HepG2 (cell line): ENCODE results near the gene LUZP2. TPM values are rescaled to one million over a fixed set of nuclear protein-coding genes. Genes with fewer than 3 reads are reported as not detected.

ENCODE experiments used
- ATAC-seq: fragments of 200-7000 bp; cut with Tn5 transposase; 3 replicates; pipeline ENCODE4 v1.9.1; 2020; ENCODE audit warnings: mild to moderate bottlenecking, moderate library complexity
- BruUV-seq: library from RNA; stranded (reverse); fragments of 400-500 nt; replicated peaks from 2 replicates; lab custom pipeline; 2021; lab: Mats Ljungman, UMichigan
- CTCF ChIA-PET: fragments of 300-600 bp; formaldehyde crosslinking; extraction: SDS; loops from one replicate; lab custom pipeline; 2021; ENCODE audit warnings: low total read pairs, inconsistent platforms, low intra/inter-chr PET ratio; lab: Yijun Ruan, JAX
- POLR2A ChIA-PET: fragments of 350-600 bp; sonication (Branson Sonifier 250); formaldehyde crosslinking; loops from one replicate; lab custom pipeline; 2020; ENCODE audit warnings: antibody characterized with exemption, inconsistent platforms; lab: Yijun Ruan, JAX
- DNase-seq: peaks from one replicate; pipeline ENCODE4 v3.0.0-alpha.2; 2015; ENCODE audit warnings: low spot score
- FAIRE-seq: peaks from 3 replicates; lab custom pipeline; 2011; peaks lifted over from hg19 to GRCh38; lab: Jason Lieb, UNC
- H2AFZ ChIP-seq: one replicate; pipeline ENCODE4 v1.6.1; 2011; ENCODE audit warnings: low read length, inconsistent platforms
- H3K27ac ChIP-seq: fragments of 300-600 bp; 3 replicates; pipeline ENCODE4 v1.8.0; 2011; ENCODE audit warnings: mixed run types, mild to moderate bottlenecking, mixed read lengths, low read length, inconsistent platforms; ENCODE audit not compliant: insufficient read depth; ENCODE audit errors: extremely low read length
- H3K27me3 ChIP-seq, 2 experiments: fragments of 200-600 bp in 1 of 2; 2 replicates in 1 of 2; 3 replicates in 1 of 2; pipeline versions ENCODE4 v1.6.0 to v1.8.0; 2011; ENCODE audit warnings: low read length in 2 of 2, mild to moderate bottlenecking in 2 of 2, moderate library complexity in 2 of 2, inconsistent platforms in 1 of 2; ENCODE audit not compliant: insufficient read depth in 2 of 2, control insufficient read depth in 1 of 2
- H3K36me3 ChIP-seq, 2 experiments: fragments of 200-600 bp in 1 of 2; replicated peaks in 1 of 2; 2 replicates in 1 of 2; 3 replicates in 1 of 2; pipeline versions ENCODE4 v1.5.1 to v1.8.0; 2011; ENCODE audit warnings: low read length in 2 of 2, inconsistent platforms in 1 of 2; ENCODE audit not compliant: insufficient read depth in 2 of 2, control insufficient read depth in 1 of 2
- H3K4me1 ChIP-seq: 2 replicates; pipeline ENCODE4 v1.5.1; 2012; ENCODE audit warnings: low read length, inconsistent platforms; ENCODE audit not compliant: insufficient read depth
- H3K4me2 ChIP-seq: 2 replicates; pipeline ENCODE4 v1.6.0; 2011; ENCODE audit warnings: low read depth, low read length, inconsistent platforms
- H3K4me3 ChIP-seq, 3 experiments: fragments of 200-600 bp in 1 of 3; sonication (generic), shearing (Covaris generic) in 1 of 3; replicated peaks in 1 of 3; 2 replicates each; pipeline ENCODE4 v1.5.1; 2011 to 2016; ENCODE audit warnings: low read length in 3 of 3, inconsistent platforms in 2 of 3, low read depth in 2 of 3, mild to moderate bottlenecking in 2 of 3, control low read depth in 1 of 3, mixed read lengths in 1 of 3; ENCODE audit not compliant: insufficient read depth in 1 of 3
- H3K79me2 ChIP-seq: one replicate; pipeline ENCODE4 v1.6.1; 2011; ENCODE audit warnings: low read length, inconsistent platforms; ENCODE audit not compliant: insufficient read depth
- H3K9ac ChIP-seq: 2 replicates; pipeline ENCODE4 v1.6.0; 2011; ENCODE audit warnings: mild to moderate bottlenecking, low read depth, low read length, inconsistent platforms; ENCODE audit not compliant: insufficient read depth
- H3K9me3 ChIP-seq: 2 replicates; pipeline ENCODE4 v1.5.1; 2012; ENCODE audit warnings: mild to moderate bottlenecking, low read length
- H4K20me1 ChIP-seq: 2 replicates; pipeline ENCODE4 v1.6.0; 2011; ENCODE audit warnings: inconsistent platforms, mild to moderate bottlenecking, low read length, moderate library complexity; ENCODE audit not compliant: insufficient read depth
- HNRNPUL1 ChIP-seq: fragments of 200-400 bp; formaldehyde crosslinking; IDR thresholded peaks from 2 replicates; pipeline ENCODE4 v1.6.1; 2017; ENCODE audit warnings: low read depth, mild to moderate bottlenecking, low read length, moderate library complexity
- KIAA2018 ChIP-seq: sonication (generic); formaldehyde crosslinking; IDR thresholded peaks from 2 replicates; pipeline ENCODE4 v1.5.0; 2020; ENCODE audit warnings: mild to moderate bottlenecking, missing genetic modification reagents, borderline replicate concordance
- MYNN ChIP-seq: sonication (generic); formaldehyde crosslinking; IDR thresholded peaks from 2 replicates; pipeline ENCODE4 v1.4.0; 2020; ENCODE audit warnings: mild to moderate bottlenecking, low read depth, missing genetic modification reagents
- NFE2L2 ChIP-seq: fragments of 150-350 bp; IDR thresholded peaks from 2 replicates; pipeline ENCODE4 v1.6.1; 2014; ENCODE audit warnings: low read length
- ZNF546 ChIP-seq: sonication (generic); formaldehyde crosslinking; conservative IDR thresholded peaks from 2 replicates; pipeline ENCODE4 v1.8.1; 2023; ENCODE audit warnings: mild to moderate bottlenecking, missing genetic modification reagents
- ZSCAN20 ChIP-seq: sonication (generic); formaldehyde crosslinking; IDR thresholded peaks from 2 replicates; pipeline ENCODE4 v1.4.0; 2020; ENCODE audit warnings: missing genetic modification reagents, mild to moderate bottlenecking, borderline replicate concordance
- WGBS: methylation state at CpG from one replicate; pipeline ENCODE4 v1.1.6; 2017; ENCODE audit warnings: low lambda C conversion rate; 5-methylcytosine and 5-hydroxymethylcytosine counted together
- in situ Hi-C: cut with HindIII; loops from 2 replicates; pipeline ENCODE4 v1.10.0; 2017; ENCODE audit warnings: low pct_unique_long_range_greater_than_20kb; ENCODE audit not compliant: extremely low pct_ligation_motif_present
- intact Hi-C: fragments of 100-400 bp; cut with micrococcal nuclease; formaldehyde crosslinking; loops from one replicate; pipeline ENCODE4 v1.10.0; 2022; ENCODE audit not compliant: unreplicated experiment
- polyA plus RNA-seq, 8 experiments: library from polyadenylated mRNA; depleted of rRNA in 3 of 8; stranded (reverse) in 7 of 8; unstranded in 1 of 8; fragments of >200 nt; fragmentation: Illumina TruSeq in 4 of 8; extraction: Trizol in 4 of 8; gene quantifications; 2 replicates each; pipeline versions ENCODE4 v1.2.1 to v1.2.3, GENCODE V29; 2011 to 2016; ENCODE audit warnings: low read depth in 4 of 8, missing spikeins in 1 of 8, mixed read lengths in 1 of 8; ENCODE audit not compliant: insufficient read depth in 1 of 8
- total RNA-seq, 5 experiments: library from RNA; depleted of rRNA; stranded (reverse); fragments of >200 nt; fragmentation: Illumina TruSeq; extraction: Trizol; gene quantifications; 2 replicates each; pipeline ENCODE4 v1.2.3, GENCODE V29; 2016; ENCODE audit warnings: low read depth in 1 of 5
- TF ChIP-seq, protein P1 (sequence below): IDR thresholded peaks from 2 replicates; pipeline ENCODE4 v1.6.1; 2016; ENCODE audit warnings: mild to moderate bottlenecking

Gene LUZP2
- total and polyA plus RNA-seq, 2 of the 13 experiments (the other 11 are each of a cell fraction or from before 2014, with no cell fraction given), result not detected

DNA sequence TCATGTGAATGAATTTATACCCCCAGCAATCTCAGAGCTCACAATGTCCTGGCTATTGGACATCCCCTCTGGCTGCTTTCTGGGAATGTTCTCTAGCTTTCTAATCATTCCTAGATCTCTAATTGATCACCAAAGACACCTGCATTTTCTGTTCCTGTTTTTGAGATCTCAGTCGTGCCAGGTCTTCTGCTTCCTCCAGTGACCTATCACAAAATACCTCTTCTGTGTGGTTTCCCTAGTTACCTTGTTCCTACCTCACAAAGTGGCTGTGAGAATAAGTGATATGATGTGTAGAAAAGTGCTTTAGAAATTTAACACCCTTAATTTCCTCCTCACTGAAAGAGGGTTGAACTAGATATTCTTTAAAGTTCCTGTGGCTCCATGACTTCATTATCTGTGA is 92.2 kb downstream of the LUZP2 start:
- no peak overlapping the region for H3K4me2 ChIP-seq
- H3K9ac ChIP-seq, result no peak overlapping the region
- no TSS peak for BruUV-seq
- no peak for DNase-seq
- H3K27me3 ChIP-seq, result no peaks in the 10 kb centered on the region
- CTCF ChIA-PET, result no interaction called here
- intact Hi-C loops, result no loop called here
- no peaks in the 10 kb centered on the region for H4K20me1 ChIP-seq
- H3K4me3 ChIP-seq, result no peak overlapping the region
- no peak overlapping the region for H3K27ac ChIP-seq
- no peaks in the 10 kb centered on the region for H3K9me3 ChIP-seq
- in situ Hi-C loops, result no loop called here
- TF ChIP-seq MYNN (CRISPR knock-in tag), result no peak
- TF ChIP-seq NFE2L2, result no peak
- H2AFZ ChIP-seq, result no peak overlapping the region
- no peak for FAIRE-seq
- no peak for ATAC-seq
- no peaks in the 10 kb centered on the region for H3K36me3 ChIP-seq
- H3K79me2 ChIP-seq, result no peaks in the 10 kb centered on the region
- H3K4me1 ChIP-seq, result no peaks in the 10 kb centered on the region
- WGBS, result 0% methylated on average over 1 of the region's 1 CpG
- POLR2A ChIA-PET, result no interaction called here

DNA sequence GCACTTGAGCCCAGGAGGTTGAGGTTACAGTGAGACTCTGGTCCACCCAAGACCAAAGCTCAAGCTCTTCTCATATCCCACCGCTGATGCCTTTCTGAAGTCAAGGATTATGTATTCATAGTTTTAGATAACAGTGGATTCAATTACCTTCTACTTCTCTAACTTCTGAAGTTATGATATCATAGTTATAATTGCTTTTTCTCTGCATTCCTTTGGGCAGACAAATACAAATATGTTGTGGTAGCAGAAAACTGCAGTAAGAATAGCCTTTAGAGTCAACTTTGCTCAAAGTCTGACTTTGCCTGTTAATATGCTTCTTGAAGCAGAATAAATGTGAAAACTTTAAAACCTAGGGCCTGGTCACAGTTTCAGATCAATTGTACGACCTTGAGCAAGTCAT is 94.4 kb downstream of the LUZP2 start:
- Histone ChIP-seq H3K36me3 (no peaks in the 10 kb centered on the region), H3K4me3 (no peak overlapping the region), H3K4me2 (no peak overlapping the region), H3K27me3 (no peaks in the 10 kb centered on the region), H3K79me2 (no peaks in the 10 kb centered on the region), H3K4me1 (no peaks in the 10 kb centered on the region), H2AFZ (no peak overlapping the region), H3K9ac (no peak overlapping the region), H4K20me1 (no peaks in the 10 kb centered on the region), H3K9me3 (no peaks in the 10 kb centered on the region), H3K27ac (no peak overlapping the region)
- ChIA-PET CTCF (no interaction called here), POLR2A (no interaction called here)
- ATAC-seq, result no peak
- WGBS, result 2% methylated on average over 2 of the region's 2 CpGs
- FAIRE-seq, result no peak
- in situ Hi-C loops, result no loop called here
- no TSS peak for BruUV-seq
- intact Hi-C loops, result no loop called here
- no peak for DNase-seq
- TF ChIP-seq ZSCAN20 (no peak), HNRNPUL1 (no peak), ZNF546 (no peak), KIAA2018 (no peak)
- TF ChIP-seq, protein P1, sequence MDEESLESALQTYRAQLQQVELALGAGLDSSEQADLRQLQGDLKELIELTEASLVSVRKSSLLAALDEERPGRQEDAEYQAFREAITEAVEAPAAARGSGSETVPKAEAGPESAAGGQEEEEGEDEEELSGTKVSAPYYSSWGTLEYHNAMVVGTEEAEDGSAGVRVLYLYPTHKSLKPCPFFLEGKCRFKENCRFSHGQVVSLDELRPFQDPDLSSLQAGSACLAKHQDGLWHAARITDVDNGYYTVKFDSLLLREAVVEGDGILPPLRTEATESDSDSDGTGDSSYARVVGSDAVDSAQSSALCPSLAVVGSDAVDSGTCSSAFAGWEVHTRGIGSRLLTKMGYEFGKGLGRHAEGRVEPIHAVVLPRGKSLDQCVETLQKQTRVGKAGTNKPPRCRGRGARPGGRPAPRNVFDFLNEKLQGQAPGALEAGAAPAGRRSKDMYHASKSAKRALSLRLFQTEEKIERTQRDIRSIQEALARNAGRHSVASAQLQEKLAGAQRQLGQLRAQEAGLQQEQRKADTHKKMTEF, result no peak
